Measurements from ENCODE around the gene PRKCD.
"Not testable (repeated sequence)": the region's sequence is repeated elsewhere in the genome, so short reads cannot be mapped to it uniquely, and the experiment has no call there.

PRKCD gene

GRCh38 chr3:53140847-53141845, 19.9 kb upstream of the PRKCD start:
- DNase-seq = no peak

- no peak for DNase-seq
Observed at GRCh38 chr3:53142986-53143385, 18.0 kb upstream of the PRKCD start.

- no peak for DNase-seq
Observed at GRCh38 chr3:53144446-53144845, 16.6 kb upstream of the PRKCD start.

GRCh38 chr3:53144862-53145712, 15.9 kb upstream of the PRKCD start:
- DNase-seq = no peak

- DNase-seq = no peak
Observed at GRCh38 chr3:53145713-53146080, 15.3 kb upstream of the PRKCD start.

- DNase-seq = no peak
Observed at GRCh38 chr3:53146319-53146891, 14.6 kb upstream of the PRKCD start.

GRCh38 chr3:53147151-53147902, 13.7 kb upstream of the PRKCD start:
- DNase-seq = no peak

- DNase-seq = no peak
Observed at GRCh38 chr3:53147903-53148400, 13.1 kb upstream of the PRKCD start.

- no peak for DNase-seq
Observed at GRCh38 chr3:53149006-53149690, 11.9 kb upstream of the PRKCD start.

- DNase-seq = no peak
Observed at GRCh38 chr3:53149699-53150098, 11.3 kb upstream of the PRKCD start.

GRCh38 chr3:53150247-53151085, 10.5 kb upstream of the PRKCD start:
- DNase-seq = no peak

- not testable (repeated sequence) for DNase-seq
Observed at GRCh38 chr3:53151086-53151438, 9.9 kb upstream of the PRKCD start.

- no peak for DNase-seq
Observed at GRCh38 chr3:53151465-53151864, 9.5 kb upstream of the PRKCD start.

- no peak for DNase-seq
Observed at GRCh38 chr3:53151870-53152660, 8.9 kb upstream of the PRKCD start.

GRCh38 chr3:53153264-53153823, 7.7 kb upstream of the PRKCD start:
- DNase-seq = no peak

GRCh38 chr3:53153980-53154379, 7.0 kb upstream of the PRKCD start:
- DNase-seq = no peak

GRCh38 chr3:53154881-53155285, 6.1 kb upstream of the PRKCD start:
- no peak for DNase-seq

GRCh38 chr3:53155760-53156159, 5.2 kb upstream of the PRKCD start:
- DNase-seq = no peak

GRCh38 chr3:53156368-53156834, 4.6 kb upstream of the PRKCD start:
- no peak for DNase-seq
